Keratinocyte (primary cell): ENCODE data around the gene UTF1.

Source experiments
- CTCF ChIP-seq, 3 experiments: IDR thresholded peaks in 1 of 3; conservative IDR thresholded peaks in 1 of 3; optimal IDR thresholded peaks in 1 of 3; 2 replicates in 2 of 3; 3 replicates in 1 of 3; pipeline versions ENCODE3 to v1.5.1; 2011; ENCODE audit warnings: low read length in 3 of 3, mild to moderate bottlenecking in 3 of 3, moderate library complexity in 2 of 3, control low read depth in 1 of 3, inconsistent platforms in 1 of 3; ENCODE audit not compliant: insufficient read depth in 2 of 3; ENCODE audit errors: extremely low read depth in 1 of 3
- EZH2 ChIP-seq: IDR thresholded peaks from one replicate; pipeline ENCODE4 v1.6.1; 2012; ENCODE audit warnings: inconsistent platforms, mild to moderate bottlenecking, low read length, moderate library complexity

DNA sequence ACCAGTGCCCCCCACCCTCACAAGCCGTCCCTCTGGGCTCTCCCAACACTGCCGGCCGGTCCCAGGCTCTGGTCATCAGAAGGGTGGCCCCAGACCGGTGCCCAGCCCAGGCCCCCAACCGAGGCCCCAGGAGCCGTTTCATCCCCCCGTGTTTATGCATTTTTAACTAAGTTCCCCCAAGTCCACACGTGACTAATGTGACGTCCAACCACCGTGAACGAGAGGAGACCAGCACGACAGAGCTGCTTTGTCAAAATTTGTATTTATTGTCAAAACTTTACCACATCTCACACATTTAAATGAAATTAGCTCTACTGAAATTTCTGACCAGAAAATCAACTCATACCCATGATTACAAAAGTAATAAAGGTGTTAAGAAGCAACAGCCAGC is 16.2 kb downstream of the UTF1 start:
- TF ChIP-seq CTCF (optimal IDR thresholded peaks at IDR 0.05 in 1 of 3, IDR thresholded peaks at IDR 0.05 in 1 of 3, conservative IDR thresholded peaks at IDR 0.05 in 1 of 3; ENCODE audit: extremely low read depth in 1 of 3, insufficient read depth in 2 of 3, low read length in 3 of 3) (no peak), EZH2 (no peak)
